MM.1S (cell line): ENCODE results near the gene SLC37A3.
"Not testable (repeated sequence)": the region's sequence is repeated elsewhere in the genome, so short reads cannot be mapped to it uniquely, and the experiment has no call there.

Experiments
- DNase-seq: peaks from one replicate; pipeline ENCODE4 v3.0.0-alpha.2; 2015
- H2AFZ ChIP-seq: fragments of 300-600 bp; sonication (generic); 2 replicates; pipeline ENCODE4 v1.6.0; 2016; ENCODE audit warnings: antibody characterized with exemption, low read length
- H3F3A ChIP-seq: fragments of 300-600 bp; sonication (generic); 2 replicates; pipeline ENCODE4 v1.6.1; 2016; ENCODE audit warnings: mild to moderate bottlenecking, antibody characterized with exemption, low read length, moderate library complexity, mixed read lengths; ENCODE audit not compliant: insufficient read depth
- H3K27ac ChIP-seq: fragments of 300-600 bp; sonication (generic); 2 replicates; pipeline ENCODE4 v1.5.1; 2016; ENCODE audit warnings: mild to moderate bottlenecking, low read length
- H3K27me3 ChIP-seq: fragments of 300-600 bp; sonication (generic); replicated peaks from 2 replicates; pipeline ENCODE4 v1.6.0; 2016; ENCODE audit warnings: low read length; ENCODE audit not compliant: insufficient read depth
- H3K36me3 ChIP-seq: fragments of 300-600 bp; sonication (generic); replicated peaks from 2 replicates; pipeline ENCODE4 v1.6.1; 2016; ENCODE audit warnings: mild to moderate bottlenecking, low read length, mixed read lengths; ENCODE audit not compliant: insufficient read depth
- H3K4me1 ChIP-seq: fragments of 300-600 bp; sonication (generic); 2 replicates; pipeline ENCODE4 v1.6.1; 2016; ENCODE audit warnings: low read length, mixed read lengths
- H3K4me2 ChIP-seq: fragments of 300-600 bp; sonication (generic); 2 replicates; pipeline ENCODE4 v1.6.0; 2016; ENCODE audit warnings: low read depth, low read length
- H3K4me3 ChIP-seq: fragments of 300-600 bp; sonication (generic); 2 replicates; pipeline ENCODE4 v1.5.1; 2016; ENCODE audit warnings: low read length, mixed read lengths
- H3K79me2 ChIP-seq: fragments of 300-600 bp; sonication (generic); 2 replicates; pipeline ENCODE4 v1.6.1; 2016; ENCODE audit warnings: mixed run types, low read length, mixed read lengths
- H3K9ac ChIP-seq: fragments of 300-600 bp; sonication (generic); 2 replicates; pipeline ENCODE4 v1.6.1; 2016; ENCODE audit warnings: low read length, mixed read lengths
- H3K9me2 ChIP-seq: fragments of 300-600 bp; sonication (generic); replicated peaks from 2 replicates; pipeline ENCODE4 v1.6.1; 2016; ENCODE audit warnings: mild to moderate bottlenecking, low read length, mixed read lengths; ENCODE audit not compliant: insufficient read depth
- H3K9me3 ChIP-seq: fragments of 300-600 bp; sonication (generic); replicated peaks from 2 replicates; pipeline ENCODE4 v1.6.1; 2016; ENCODE audit warnings: mild to moderate bottlenecking, low read length, mixed read lengths; ENCODE audit not compliant: insufficient read depth
- H4K20me1 ChIP-seq: fragments of 300-600 bp; sonication (generic); 2 replicates; pipeline ENCODE4 v1.6.1; 2016; ENCODE audit warnings: mild to moderate bottlenecking, low read length, moderate library complexity, mixed read lengths; ENCODE audit not compliant: insufficient read depth
- EZH2 ChIP-seq: fragments of 300-600 bp; sonication (generic); optimal IDR thresholded peaks from 2 replicates; pipeline ENCODE3; 2017; ENCODE audit warnings: low read depth, mild to moderate bottlenecking, antibody characterized with exemption, low read length, mixed read lengths
- EZH2phosphoT487 ChIP-seq: fragments of 300-600 bp; sonication (generic); IDR thresholded peaks from 2 replicates; pipeline ENCODE4 v1.6.1; 2018; ENCODE audit warnings: antibody characterized with exemption, low read length
- TF ChIP-seq, protein P1 (sequence below): fragments of 300-600 bp; sonication (generic); IDR thresholded peaks from 2 replicates; pipeline ENCODE4 v1.5.1; 2016; ENCODE audit warnings: antibody characterized with exemption, low read length, mixed read lengths

Gene SLC37A3

DNA sequence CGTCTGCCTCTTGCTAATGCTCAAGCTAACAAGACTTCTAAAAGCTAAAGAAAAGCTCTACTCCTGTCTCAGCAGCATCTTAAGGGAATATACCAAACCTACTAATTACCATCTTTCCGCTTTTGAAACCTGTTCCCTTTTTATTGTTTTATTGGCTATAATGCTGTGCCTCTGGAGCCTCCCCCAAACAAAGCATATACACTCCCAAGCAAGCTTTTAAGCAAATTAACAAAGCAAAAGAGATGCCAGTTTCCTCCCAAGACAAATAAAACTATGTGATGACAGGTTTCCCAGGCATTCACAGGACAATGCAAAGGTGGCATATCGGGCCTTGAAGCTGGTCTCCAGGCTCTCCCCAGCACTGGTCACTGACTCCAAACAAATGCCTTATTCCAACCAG, 52.9 kb downstream of the SLC37A3 start:
- H2AFZ ChIP-seq = no peak overlapping the region
- no peak overlapping the region for H3K9ac ChIP-seq
- no peaks in the 10 kb centered on the region for H3K4me1 ChIP-seq
- H3F3A ChIP-seq = no peaks in the 10 kb centered on the region
- no peak overlapping the region for H3K4me2 ChIP-seq
- H3K36me3 ChIP-seq = no peaks in the 10 kb centered on the region
- no peaks in the 10 kb centered on the region for H3K27me3 ChIP-seq
- no peaks in the 10 kb centered on the region for H4K20me1 ChIP-seq
- H3K27ac ChIP-seq = no peak overlapping the region
- TF ChIP-seq, protein P1, sequence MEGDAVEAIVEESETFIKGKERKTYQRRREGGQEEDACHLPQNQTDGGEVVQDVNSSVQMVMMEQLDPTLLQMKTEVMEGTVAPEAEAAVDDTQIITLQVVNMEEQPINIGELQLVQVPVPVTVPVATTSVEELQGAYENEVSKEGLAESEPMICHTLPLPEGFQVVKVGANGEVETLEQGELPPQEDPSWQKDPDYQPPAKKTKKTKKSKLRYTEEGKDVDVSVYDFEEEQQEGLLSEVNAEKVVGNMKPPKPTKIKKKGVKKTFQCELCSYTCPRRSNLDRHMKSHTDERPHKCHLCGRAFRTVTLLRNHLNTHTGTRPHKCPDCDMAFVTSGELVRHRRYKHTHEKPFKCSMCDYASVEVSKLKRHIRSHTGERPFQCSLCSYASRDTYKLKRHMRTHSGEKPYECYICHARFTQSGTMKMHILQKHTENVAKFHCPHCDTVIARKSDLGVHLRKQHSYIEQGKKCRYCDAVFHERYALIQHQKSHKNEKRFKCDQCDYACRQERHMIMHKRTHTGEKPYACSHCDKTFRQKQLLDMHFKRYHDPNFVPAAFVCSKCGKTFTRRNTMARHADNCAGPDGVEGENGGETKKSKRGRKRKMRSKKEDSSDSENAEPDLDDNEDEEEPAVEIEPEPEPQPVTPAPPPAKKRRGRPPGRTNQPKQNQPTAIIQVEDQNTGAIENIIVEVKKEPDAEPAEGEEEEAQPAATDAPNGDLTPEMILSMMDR = no peak
- no peaks in the 10 kb centered on the region for H3K79me2 ChIP-seq
- no peaks in the 10 kb centered on the region for H3K9me3 ChIP-seq
- no peak overlapping the region for H3K4me3 ChIP-seq
- no peak for DNase-seq
- no peaks in the 10 kb centered on the region for H3K9me2 ChIP-seq

DNA sequence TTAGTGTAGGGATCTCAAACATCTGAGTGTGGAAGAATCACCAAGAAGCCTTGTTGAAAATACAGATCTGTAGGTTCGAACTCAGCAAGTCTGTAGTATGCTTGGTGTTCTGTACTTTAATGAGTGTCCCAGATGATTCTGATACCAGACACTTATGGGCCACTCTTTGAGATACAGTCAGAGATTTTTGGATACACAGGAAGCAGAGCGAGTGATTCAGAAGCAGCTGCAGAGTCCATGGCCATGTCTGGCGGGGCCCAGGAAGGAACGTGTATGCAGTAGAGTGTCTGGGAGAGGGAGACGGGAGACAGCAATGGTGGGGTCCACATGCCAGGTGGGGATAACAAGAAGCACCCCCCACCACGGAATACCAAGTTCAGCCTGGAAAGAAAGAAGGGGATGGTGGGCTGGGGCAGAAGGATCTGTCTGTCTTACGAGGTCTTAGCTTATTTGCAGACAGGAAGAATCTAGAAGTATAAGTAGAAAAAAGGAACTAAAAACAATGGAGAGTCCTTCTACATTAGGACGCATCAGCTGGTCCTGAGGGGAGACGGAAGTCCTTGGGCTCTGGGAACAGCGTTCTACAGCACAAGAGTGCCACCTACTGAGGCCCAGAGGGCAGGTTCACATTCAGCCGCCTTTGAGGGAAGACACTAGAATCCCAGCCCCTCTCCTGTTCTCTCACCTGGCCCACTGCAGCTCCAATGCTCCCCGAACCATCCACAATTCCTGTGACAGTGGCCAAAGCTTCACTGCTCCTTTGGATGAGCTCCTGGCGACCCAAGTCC, 55.4 kb downstream of the SLC37A3 start:
- no peak overlapping the region for H3K4me3 ChIP-seq
- no peaks in the 10 kb centered on the region for H3K9me2 ChIP-seq
- H4K20me1 ChIP-seq = no peaks in the 10 kb centered on the region
- no peaks in the 10 kb centered on the region for H3K27me3 ChIP-seq
- no peak overlapping the region for H3K9ac ChIP-seq
- H3K4me1 ChIP-seq = no peaks in the 10 kb centered on the region
- no peaks in the 10 kb centered on the region for H3K9me3 ChIP-seq
- no peaks in the 10 kb centered on the region for H3K36me3 ChIP-seq
- H3K79me2 ChIP-seq = no peaks in the 10 kb centered on the region
- no peak overlapping the region for H2AFZ ChIP-seq
- H3K27ac ChIP-seq = no peak overlapping the region
- no peaks in the 10 kb centered on the region for H3F3A ChIP-seq
- DNase-seq = no peak
- TF ChIP-seq EZH2 = no peak
- TF ChIP-seq, protein P1 = peak; percentile 42
- H3K4me2 ChIP-seq = no peak overlapping the region

DNA sequence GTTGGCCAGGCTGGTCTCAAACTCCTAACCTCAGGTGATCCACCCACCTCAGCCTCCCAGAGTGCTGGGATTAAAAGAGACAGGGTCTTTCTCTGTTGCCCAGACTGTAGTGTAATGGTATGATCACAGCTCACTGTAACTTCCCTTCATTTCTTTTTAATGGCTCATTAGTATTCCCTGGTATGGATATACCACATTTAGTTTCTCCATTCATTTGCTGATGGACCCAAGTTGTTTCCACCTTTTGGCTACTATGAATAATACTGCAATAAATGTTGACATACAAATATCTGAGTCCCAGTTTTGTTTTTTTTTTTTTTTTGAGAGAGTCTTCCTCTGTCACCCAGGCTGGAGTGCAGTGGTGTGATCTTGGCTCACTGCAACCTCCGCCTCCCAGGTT, 59.4 kb downstream of the SLC37A3 start:
- H3K27me3 ChIP-seq, H4K20me1 ChIP-seq, H3K4me3 ChIP-seq, H3K4me1 ChIP-seq, H3K9ac ChIP-seq, H3K9me3 ChIP-seq, H2AFZ ChIP-seq, H3K79me2 ChIP-seq, H3K9me2 ChIP-seq, H3F3A ChIP-seq, H3K36me3 ChIP-seq, DNase-seq, H3K27ac ChIP-seq, H3K4me2 ChIP-seq: not testable (repeated sequence)

DNA sequence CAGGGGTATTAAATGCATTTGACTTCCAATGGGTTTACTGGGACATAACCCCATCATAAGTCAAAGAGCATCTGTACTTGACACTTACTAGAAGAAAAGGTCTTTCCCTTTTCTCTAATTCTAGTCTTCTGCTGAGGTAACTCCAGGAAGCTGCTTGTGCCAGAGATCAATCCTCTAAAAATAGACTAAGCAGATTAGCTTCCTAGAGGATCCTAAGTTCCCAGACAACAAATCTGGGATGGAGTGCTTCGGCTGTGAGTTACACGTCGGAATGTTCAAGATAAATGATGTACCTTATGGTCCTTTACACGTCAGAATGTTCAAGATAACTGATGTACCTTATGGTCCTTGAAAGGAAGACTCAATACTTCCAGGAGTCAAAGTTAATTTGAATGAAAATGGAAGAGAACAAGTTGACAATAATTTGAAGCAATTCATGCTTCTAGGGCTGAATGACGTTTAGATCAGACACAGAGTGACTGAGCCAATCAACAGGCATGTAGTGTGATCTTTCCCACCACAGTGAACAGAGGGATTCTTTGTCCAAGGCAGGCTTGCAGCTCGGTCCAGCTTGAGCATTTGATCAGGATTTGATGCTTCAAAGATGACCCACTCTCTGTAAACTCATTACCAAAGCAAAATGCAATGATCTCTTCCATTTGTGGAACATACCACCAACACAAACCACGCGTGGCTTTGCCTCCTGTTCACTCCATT, 63.8 kb downstream of the SLC37A3 start:
- H3K79me2 ChIP-seq = no peaks in the 10 kb centered on the region
- no peaks in the 10 kb centered on the region for H3F3A ChIP-seq
- DNase-seq = no peak
- H3K9ac ChIP-seq = no peak overlapping the region
- no peaks in the 10 kb centered on the region for H3K27me3 ChIP-seq
- TF ChIP-seq EZH2 = no peak
- TF ChIP-seq EZH2phosphoT487 = no peak
- TF ChIP-seq, protein P1 = no peak
- no peaks in the 10 kb centered on the region for H3K9me2 ChIP-seq
- no peak overlapping the region for H3K4me2 ChIP-seq
- H2AFZ ChIP-seq = no peak overlapping the region
- no peak overlapping the region for H3K27ac ChIP-seq
- no peaks in the 10 kb centered on the region for H3K9me3 ChIP-seq
- H3K4me3 ChIP-seq = no peak overlapping the region
- no peaks in the 10 kb centered on the region for H4K20me1 ChIP-seq
- no peaks in the 10 kb centered on the region for H3K36me3 ChIP-seq
- no peaks in the 10 kb centered on the region for H3K4me1 ChIP-seq
